HepG2 (cell line): ENCODE measurements around the gene IQGAP2. TPM values are rescaled to one million over a fixed set of nuclear protein-coding genes. Genes with fewer than 3 reads are reported as not detected.
A peak's percentile ranks its signal among the peaks of the same experiment; 100 is the strongest.

Experiments
- ATAC-seq: fragments of 200-7000 bp; cut with Tn5 transposase; 3 replicates; pipeline ENCODE4 v1.9.1; 2020; ENCODE audit warnings: mild to moderate bottlenecking, moderate library complexity
- BruUV-seq: library from RNA; stranded (reverse); fragments of 400-500 nt; replicated peaks from 2 replicates; lab custom pipeline; 2021; lab: Mats Ljungman, UMichigan
- CTCF ChIA-PET: fragments of 300-600 bp; formaldehyde crosslinking; extraction: SDS; loops from one replicate; lab custom pipeline; 2021; ENCODE audit warnings: low total read pairs, inconsistent platforms, low intra/inter-chr PET ratio; lab: Yijun Ruan, JAX
- POLR2A ChIA-PET: fragments of 350-600 bp; sonication (Branson Sonifier 250); formaldehyde crosslinking; loops from one replicate; lab custom pipeline; 2020; ENCODE audit warnings: antibody characterized with exemption, inconsistent platforms; lab: Yijun Ruan, JAX
- DNase-seq: peaks from one replicate; pipeline ENCODE4 v3.0.0-alpha.2; 2015; ENCODE audit warnings: low spot score
- FAIRE-seq: peaks from 3 replicates; lab custom pipeline; 2011; peaks lifted over from hg19 to GRCh38; lab: Jason Lieb, UNC
- H2AFZ ChIP-seq: one replicate; pipeline ENCODE4 v1.6.1; 2011; ENCODE audit warnings: low read length, inconsistent platforms
- H3K27ac ChIP-seq: fragments of 300-600 bp; 3 replicates; pipeline ENCODE4 v1.8.0; 2011; ENCODE audit warnings: mixed run types, mild to moderate bottlenecking, mixed read lengths, low read length, inconsistent platforms; ENCODE audit not compliant: insufficient read depth; ENCODE audit errors: extremely low read length
- H3K27me3 ChIP-seq, 2 experiments: fragments of 200-600 bp in 1 of 2; 2 replicates in 1 of 2; 3 replicates in 1 of 2; pipeline versions ENCODE4 v1.6.0 to v1.8.0; 2011; ENCODE audit warnings: low read length in 2 of 2, mild to moderate bottlenecking in 2 of 2, moderate library complexity in 2 of 2, inconsistent platforms in 1 of 2; ENCODE audit not compliant: insufficient read depth in 2 of 2, control insufficient read depth in 1 of 2
- H3K36me3 ChIP-seq, 2 experiments: fragments of 200-600 bp in 1 of 2; replicated peaks in 1 of 2; 2 replicates in 1 of 2; 3 replicates in 1 of 2; pipeline versions ENCODE4 v1.5.1 to v1.8.0; 2011; ENCODE audit warnings: low read length in 2 of 2, inconsistent platforms in 1 of 2; ENCODE audit not compliant: insufficient read depth in 2 of 2, control insufficient read depth in 1 of 2
- H3K4me1 ChIP-seq: 2 replicates; pipeline ENCODE4 v1.5.1; 2012; ENCODE audit warnings: low read length, inconsistent platforms; ENCODE audit not compliant: insufficient read depth
- H3K4me2 ChIP-seq: 2 replicates; pipeline ENCODE4 v1.6.0; 2011; ENCODE audit warnings: low read depth, low read length, inconsistent platforms
- H3K4me3 ChIP-seq, 3 experiments: fragments of 200-600 bp in 1 of 3; sonication (generic), shearing (Covaris generic) in 1 of 3; replicated peaks in 1 of 3; 2 replicates each; pipeline ENCODE4 v1.5.1; 2011 to 2016; ENCODE audit warnings: low read length in 3 of 3, inconsistent platforms in 2 of 3, low read depth in 2 of 3, mild to moderate bottlenecking in 2 of 3, control low read depth in 1 of 3, mixed read lengths in 1 of 3; ENCODE audit not compliant: insufficient read depth in 1 of 3
- H3K79me2 ChIP-seq: one replicate; pipeline ENCODE4 v1.6.1; 2011; ENCODE audit warnings: low read length, inconsistent platforms; ENCODE audit not compliant: insufficient read depth
- H3K9ac ChIP-seq: 2 replicates; pipeline ENCODE4 v1.6.0; 2011; ENCODE audit warnings: mild to moderate bottlenecking, low read depth, low read length, inconsistent platforms; ENCODE audit not compliant: insufficient read depth
- H3K9me3 ChIP-seq: 2 replicates; pipeline ENCODE4 v1.5.1; 2012; ENCODE audit warnings: mild to moderate bottlenecking, low read length
- H4K20me1 ChIP-seq: 2 replicates; pipeline ENCODE4 v1.6.0; 2011; ENCODE audit warnings: inconsistent platforms, mild to moderate bottlenecking, low read length, moderate library complexity; ENCODE audit not compliant: insufficient read depth
- DMAP1 ChIP-seq: IDR thresholded peaks from 2 replicates; pipeline ENCODE4 v1.6.1; 2016
- TARDBP ChIP-seq: sonication (generic); formaldehyde crosslinking; IDR thresholded peaks from 2 replicates; pipeline ENCODE4 v1.8.0; 2022; ENCODE audit warnings: mild to moderate bottlenecking, missing genetic modification reagents
- TEAD3 ChIP-seq: optimal IDR thresholded peaks from 2 replicates; pipeline ENCODE3; 2016; ENCODE audit warnings: borderline replicate concordance
- WGBS: methylation state at CpG from one replicate; pipeline ENCODE4 v1.1.6; 2017; ENCODE audit warnings: low lambda C conversion rate; 5-methylcytosine and 5-hydroxymethylcytosine counted together
- in situ Hi-C: cut with HindIII; loops from 2 replicates; pipeline ENCODE4 v1.10.0; 2017; ENCODE audit warnings: low pct_unique_long_range_greater_than_20kb; ENCODE audit not compliant: extremely low pct_ligation_motif_present
- intact Hi-C: fragments of 100-400 bp; cut with micrococcal nuclease; formaldehyde crosslinking; loops from one replicate; pipeline ENCODE4 v1.10.0; 2022; ENCODE audit not compliant: unreplicated experiment
- polyA plus RNA-seq, 8 experiments: library from polyadenylated mRNA; depleted of rRNA in 3 of 8; stranded (reverse) in 7 of 8; unstranded in 1 of 8; fragments of >200 nt; fragmentation: Illumina TruSeq in 4 of 8; extraction: Trizol in 4 of 8; gene quantifications; 2 replicates each; pipeline versions ENCODE4 v1.2.1 to v1.2.3, GENCODE V29; 2011 to 2016; ENCODE audit warnings: low read depth in 4 of 8, missing spikeins in 1 of 8, mixed read lengths in 1 of 8; ENCODE audit not compliant: insufficient read depth in 1 of 8
- total RNA-seq, 5 experiments: library from RNA; depleted of rRNA; stranded (reverse); fragments of >200 nt; fragmentation: Illumina TruSeq; extraction: Trizol; gene quantifications; 2 replicates each; pipeline ENCODE4 v1.2.3, GENCODE V29; 2016; ENCODE audit warnings: low read depth in 1 of 5
- TF ChIP-seq, protein P1 (sequence below): sonication (generic); formaldehyde crosslinking; IDR thresholded peaks from 2 replicates; pipeline ENCODE4 v1.4.0; 2020; ENCODE audit warnings: mild to moderate bottlenecking, missing genetic modification reagents, borderline replicate concordance
- TF ChIP-seq, protein P2 (sequence below): IDR thresholded peaks from 2 replicates; pipeline ENCODE4 v1.6.1; 2012; ENCODE audit warnings: low read depth, low read length, improper control_type of control experiment
- TF ChIP-seq, protein P3 (sequence below): sonication (generic); formaldehyde crosslinking; IDR thresholded peaks from 2 replicates; pipeline ENCODE4 v1.5.1; 2020; ENCODE audit warnings: mild to moderate bottlenecking, moderate library complexity, missing genetic modification reagents
- TF ChIP-seq, protein P4 (sequence below), 2 experiments: fragments of 450-650 bp in 1 of 2; sonication (generic) in 1 of 2; formaldehyde crosslinking; IDR thresholded peaks; 2 replicates each; pipeline versions ENCODE4 v1.5.0 to v1.8.0; 2020 to 2022; ENCODE audit warnings: mild to moderate bottlenecking in 1 of 2, missing genetic modification reagents in 1 of 2

Gene IQGAP2
- total and polyA plus RNA-seq, 2 of the 13 experiments (the other 11 are each of a cell fraction or from before 2014, with no cell fraction given): 35.2 to 83.3 TPM

DNA sequence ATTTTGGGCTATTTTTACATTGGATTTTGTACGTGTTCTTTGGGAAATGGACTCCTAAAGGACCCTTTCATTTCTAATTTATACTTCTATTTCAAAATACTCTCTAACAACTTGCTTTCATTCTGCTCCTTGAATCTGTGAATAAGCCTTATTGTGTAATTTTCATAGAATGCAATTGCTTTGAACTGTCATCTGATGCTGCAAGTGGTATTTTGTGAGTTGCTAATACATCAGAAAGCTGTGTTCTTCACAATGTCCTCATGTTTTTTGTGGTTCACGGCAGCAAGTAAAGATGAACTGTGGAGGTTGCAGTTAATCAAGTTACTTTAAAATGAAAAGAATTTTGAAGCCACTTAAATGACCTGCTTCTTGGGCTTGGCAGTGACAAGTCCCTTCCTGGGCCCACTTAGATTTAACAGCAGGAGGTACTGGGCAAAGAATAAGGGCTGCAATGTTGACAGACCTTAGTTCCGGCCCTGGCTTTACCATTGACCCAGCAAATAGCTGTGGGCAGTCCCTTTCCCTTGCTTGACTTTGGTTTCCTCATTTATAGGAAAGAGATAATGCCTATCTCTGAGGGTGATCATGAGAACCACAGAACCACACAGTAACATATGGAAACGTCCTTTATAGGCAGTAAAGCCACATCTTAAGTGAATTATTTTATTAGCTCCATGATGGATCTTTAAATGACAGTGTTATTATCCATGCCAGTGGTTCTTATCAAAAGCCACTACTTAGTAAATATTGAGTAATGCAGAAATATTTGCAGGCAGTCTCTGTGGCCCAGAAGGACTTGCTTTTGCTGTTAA lies 54.8 kb downstream of the IQGAP2 start:
- peak overlapping the region; percentile 60 for H3K27ac ChIP-seq
- H3K36me3 ChIP-seq: peaks cover 7 to 12% of the 10 kb centered on the region in 2 experiments; a peak in 4 of 5 replicates
- H3K4me1 ChIP-seq: peaks cover 51% of the 10 kb centered on the region
- H3K9me3 ChIP-seq: no peaks in the 10 kb centered on the region
- 26% methylated on average over 4 of the region's 4 CpGs for WGBS
- H3K79me2 ChIP-seq: peaks cover 36% of the 10 kb centered on the region
- intact Hi-C loops: loop anchor here (2.0 to 5.0 kb wide), 2 partner anchors 15 to 56 kb away; partner anchors contain the start of gene IQGAP2
- no peak overlapping the region for H2AFZ ChIP-seq
- peak; percentile 98 for ATAC-seq
- POLR2A ChIA-PET: interaction anchor here (1.0 kb wide), 1 partner anchor 54 kb away, joined by 4 read pairs; the partner anchor contains the start of gene IQGAP2
- in situ Hi-C loops: loop anchor here (5.0 kb wide), 1 partner anchor 56 kb away; the partner anchor contains the start of gene IQGAP2
- peak; percentile 79 for DNase-seq
- H4K20me1 ChIP-seq: 0 out of 2 replicates have a peak, but pooled peaks cover 2% of the 10 kb centered on the region
- no TSS peak for BruUV-seq
- 0 out of 2 replicates have a peak overlapping the region, but pooled peaks have one; percentile 4 for H3K9ac ChIP-seq
- peak overlapping the region in 1 of 3 experiments; percentile 1; a peak in 1 of 6 replicates for H3K4me3 ChIP-seq
- CTCF ChIA-PET: no interaction called here
- FAIRE-seq: peak; percentile 81
- no peaks in the 10 kb centered on the region; a peak in 1 of 5 replicates for H3K27me3 ChIP-seq
- peak overlapping the region; percentile 45 for H3K4me2 ChIP-seq
- peak; percentile 62 for TF ChIP-seq TEAD3 (CRISPR knock-in tag)
- TF ChIP-seq, protein P1, sequence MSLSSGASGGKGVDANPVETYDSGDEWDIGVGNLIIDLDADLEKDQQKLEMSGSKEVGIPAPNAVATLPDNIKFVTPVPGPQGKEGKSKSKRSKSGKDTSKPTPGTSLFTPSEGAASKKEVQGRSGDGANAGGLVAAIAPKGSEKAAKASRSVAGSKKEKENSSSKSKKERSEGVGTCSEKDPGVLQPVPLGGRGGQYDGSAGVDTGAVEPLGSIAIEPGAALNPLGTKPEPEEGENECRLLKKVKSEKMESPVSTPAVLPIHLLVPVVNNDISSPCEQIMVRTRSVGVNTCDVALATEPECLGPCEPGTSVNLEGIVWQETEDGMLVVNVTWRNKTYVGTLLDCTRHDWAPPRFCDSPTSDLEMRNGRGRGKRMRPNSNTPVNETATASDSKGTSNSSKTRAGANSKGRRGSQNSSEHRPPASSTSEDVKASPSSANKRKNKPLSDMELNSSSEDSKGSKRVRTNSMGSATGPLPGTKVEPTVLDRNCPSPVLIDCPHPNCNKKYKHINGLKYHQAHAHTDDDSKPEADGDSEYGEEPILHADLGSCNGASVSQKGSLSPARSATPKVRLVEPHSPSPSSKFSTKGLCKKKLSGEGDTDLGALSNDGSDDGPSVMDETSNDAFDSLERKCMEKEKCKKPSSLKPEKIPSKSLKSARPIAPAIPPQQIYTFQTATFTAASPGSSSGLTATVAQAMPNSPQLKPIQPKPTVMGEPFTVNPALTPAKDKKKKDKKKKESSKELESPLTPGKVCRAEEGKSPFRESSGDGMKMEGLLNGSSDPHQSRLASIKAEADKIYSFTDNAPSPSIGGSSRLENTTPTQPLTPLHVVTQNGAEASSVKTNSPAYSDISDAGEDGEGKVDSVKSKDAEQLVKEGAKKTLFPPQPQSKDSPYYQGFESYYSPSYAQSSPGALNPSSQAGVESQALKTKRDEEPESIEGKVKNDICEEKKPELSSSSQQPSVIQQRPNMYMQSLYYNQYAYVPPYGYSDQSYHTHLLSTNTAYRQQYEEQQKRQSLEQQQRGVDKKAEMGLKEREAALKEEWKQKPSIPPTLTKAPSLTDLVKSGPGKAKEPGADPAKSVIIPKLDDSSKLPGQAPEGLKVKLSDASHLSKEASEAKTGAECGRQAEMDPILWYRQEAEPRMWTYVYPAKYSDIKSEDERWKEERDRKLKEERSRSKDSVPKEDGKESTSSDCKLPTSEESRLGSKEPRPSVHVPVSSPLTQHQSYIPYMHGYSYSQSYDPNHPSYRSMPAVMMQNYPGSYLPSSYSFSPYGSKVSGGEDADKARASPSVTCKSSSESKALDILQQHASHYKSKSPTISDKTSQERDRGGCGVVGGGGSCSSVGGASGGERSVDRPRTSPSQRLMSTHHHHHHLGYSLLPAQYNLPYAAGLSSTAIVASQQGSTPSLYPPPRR (CRISPR knock-in tag): peak; percentile 47; the same call in 1 of the 2 replicates
- TF ChIP-seq, protein P2, sequence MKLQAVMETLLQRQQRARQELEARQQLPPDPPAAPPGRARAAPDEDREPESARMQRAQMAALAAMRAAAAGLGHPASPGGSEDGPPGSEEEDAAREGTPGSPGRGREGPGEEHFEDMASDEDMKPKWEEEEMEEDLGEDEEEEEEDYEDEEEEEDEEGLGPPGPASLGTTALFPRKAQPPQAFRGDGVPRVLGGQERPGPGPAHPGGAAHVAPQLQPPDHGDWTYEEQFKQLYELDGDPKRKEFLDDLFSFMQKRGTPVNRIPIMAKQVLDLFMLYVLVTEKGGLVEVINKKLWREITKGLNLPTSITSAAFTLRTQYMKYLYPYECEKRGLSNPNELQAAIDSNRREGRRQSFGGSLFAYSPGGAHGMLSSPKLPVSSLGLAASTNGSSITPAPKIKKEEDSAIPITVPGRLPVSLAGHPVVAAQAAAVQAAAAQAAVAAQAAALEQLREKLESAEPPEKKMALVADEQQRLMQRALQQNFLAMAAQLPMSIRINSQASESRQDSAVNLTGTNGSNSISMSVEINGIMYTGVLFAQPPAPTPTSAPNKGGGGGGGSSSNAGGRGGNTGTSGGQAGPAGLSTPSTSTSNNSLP: peak; percentile 19; the same call in 1 of the 2 replicates
- TF ChIP-seq TARDBP: 0 out of 2 replicates have a peak, but pooled peaks have one; percentile 43
- TF ChIP-seq, protein P3, sequence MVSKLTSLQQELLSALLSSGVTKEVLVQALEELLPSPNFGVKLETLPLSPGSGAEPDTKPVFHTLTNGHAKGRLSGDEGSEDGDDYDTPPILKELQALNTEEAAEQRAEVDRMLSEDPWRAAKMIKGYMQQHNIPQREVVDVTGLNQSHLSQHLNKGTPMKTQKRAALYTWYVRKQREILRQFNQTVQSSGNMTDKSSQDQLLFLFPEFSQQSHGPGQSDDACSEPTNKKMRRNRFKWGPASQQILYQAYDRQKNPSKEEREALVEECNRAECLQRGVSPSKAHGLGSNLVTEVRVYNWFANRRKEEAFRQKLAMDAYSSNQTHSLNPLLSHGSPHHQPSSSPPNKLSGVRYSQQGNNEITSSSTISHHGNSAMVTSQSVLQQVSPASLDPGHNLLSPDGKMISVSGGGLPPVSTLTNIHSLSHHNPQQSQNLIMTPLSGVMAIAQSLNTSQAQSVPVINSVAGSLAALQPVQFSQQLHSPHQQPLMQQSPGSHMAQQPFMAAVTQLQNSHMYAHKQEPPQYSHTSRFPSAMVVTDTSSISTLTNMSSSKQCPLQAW (CRISPR knock-in tag): no peak
- TF ChIP-seq, protein P4, sequence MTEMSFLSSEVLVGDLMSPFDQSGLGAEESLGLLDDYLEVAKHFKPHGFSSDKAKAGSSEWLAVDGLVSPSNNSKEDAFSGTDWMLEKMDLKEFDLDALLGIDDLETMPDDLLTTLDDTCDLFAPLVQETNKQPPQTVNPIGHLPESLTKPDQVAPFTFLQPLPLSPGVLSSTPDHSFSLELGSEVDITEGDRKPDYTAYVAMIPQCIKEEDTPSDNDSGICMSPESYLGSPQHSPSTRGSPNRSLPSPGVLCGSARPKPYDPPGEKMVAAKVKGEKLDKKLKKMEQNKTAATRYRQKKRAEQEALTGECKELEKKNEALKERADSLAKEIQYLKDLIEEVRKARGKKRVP (CRISPR knock-in tag; IDR thresholded peaks at IDR 0.05): 0 out of 4 replicates have a peak, but pooled peaks of 1 of the 2 experiments have one; percentile 25
- no peak for TF ChIP-seq DMAP1 (CRISPR knock-in tag)
